Body of pancreas (tissue), 4 donors: ENCODE data around the gene RNF130. TPM values are rescaled to one million over a fixed set of nuclear protein-coding genes. Genes with fewer than 3 reads are reported as not detected.

Experiments
- ATAC-seq: fragments of 150-250 bp; one replicate; pipeline ENCODE4 v1.9.1; 2016
- DNase-seq, 4 donors: peaks; one replicate each; pipeline ENCODE4 v3.0.0-alpha.2; 2019
- H3K27ac ChIP-seq, 4 donors: fragments of 200-600 bp; sonication (generic); 1 replicate in 3 of 4; 2 replicates in 1 of 4; pipeline versions ENCODE4 v1.5.1 to v1.6.1; 2016 to 2019; ENCODE audit warnings: mild to moderate bottlenecking in 1 of 4, mixed read lengths in 1 of 4, moderate library complexity in 1 of 4
- H3K27me3 ChIP-seq, 2 donors: fragments of 200-600 bp; sonication (generic); one replicate each; pipeline ENCODE4 v1.6.0; 2016; ENCODE audit warnings: mild to moderate bottlenecking in 1 of 2
- H3K36me3 ChIP-seq, 2 donors: fragments of 200-600 bp; sonication (generic); replicated peaks in 1 of 2; 2 replicates each; pipeline ENCODE4 v1.5.1; 2016; ENCODE audit warnings: low read depth in 2 of 2; ENCODE audit not compliant: insufficient read depth in 1 of 2
- H3K4me1 ChIP-seq: fragments of 200-600 bp; sonication (generic); one replicate; pipeline ENCODE4 v1.6.0; 2016
- H3K4me3 ChIP-seq, 2 donors: fragments of 200-600 bp; sonication (generic); 1 replicate in 1 of 2; 2 replicates in 1 of 2; pipeline ENCODE4 v1.5.1; 2016 to 2019
- H3K9me3 ChIP-seq, 3 donors: fragments of 200-600 bp; sonication (generic); 1 replicate in 2 of 3; 2 replicates in 1 of 3; pipeline ENCODE4 v1.5.1; 2016
- CTCF ChIP-seq, 7 experiments: fragments of 450-650 bp in 4 of 7; fragments of 200-600 bp in 3 of 7; sonication (generic) in 3 of 7; IDR thresholded peaks; one replicate each; pipeline ENCODE4 v1.5.1; 2016 to 2019; ENCODE audit warnings: antibody characterized with exemption in 7 of 7
- POLR2A ChIP-seq, 3 donors: fragments of 450-650 bp; IDR thresholded peaks; one replicate each; pipeline ENCODE4 v1.6.1; 2016; ENCODE audit warnings: antibody characterized with exemption in 3 of 3, mild to moderate bottlenecking in 2 of 3
- WGBS, 2 donors: methylation state at CpG; one replicate each; pipeline ENCODE4 v1.1.5; 2017; 5-methylcytosine and 5-hydroxymethylcytosine counted together
- intact Hi-C: fragments of 100-400 bp; cut with DNase I; formaldehyde crosslinking; loops from one replicate; pipeline ENCODE4 v1.15.1; 2023
- total RNA-seq, 2 donors: library from RNA; depleted of rRNA; stranded (reverse); fragments of >200 nt; gene quantifications; one replicate each; pipeline ENCODE4 v1.1.0, GENCODE V29; 2016

The RNF130 gene
- total RNA-seq, 2 donors from 2014 or later = 32.3 to 58.9 TPM

- no peaks in the 10 kb centered on the region for H3K9me3 ChIP-seq
- TF ChIP-seq CTCF (IDR thresholded peaks at IDR 0.05) (no peak), POLR2A (IDR thresholded peaks at IDR 0.05) (no peak)
- no peaks in the 10 kb centered on the region for H3K4me1 ChIP-seq
- intact Hi-C loops = loop anchor here (5.0 kb wide), 1 partner anchor 117 kb away; no protein-coding TSS in a partner anchor
- H3K36me3 ChIP-seq = no peaks in the 10 kb centered on the region
- WGBS, 2 donors = 90 to 100% methylated on average over 3 to 18 of the region's 18 CpGs
- H3K27me3 ChIP-seq = no peaks in the 10 kb centered on the region
- H3K4me3 ChIP-seq = no peak overlapping the region
- H3K27ac ChIP-seq = no peak overlapping the region
- DNase-seq (no peak), ATAC-seq (no peak)
These were observed 27.6 kb upstream of the RNF130 start for GRCh38 chr5:180098991-180099732.

GRCh38 chr5:180098526-180098925 lies 27.0 kb upstream of the RNF130 start:
- no peak for ATAC-seq
- no peaks in the 10 kb centered on the region for H3K36me3 ChIP-seq
- DNase-seq = no peak
- intact Hi-C loops = loop anchor here (5.0 kb wide), 1 partner anchor 116 kb away; no protein-coding TSS in a partner anchor
- no peaks in the 10 kb centered on the region for H3K27me3 ChIP-seq
- H3K4me1 ChIP-seq = no peaks in the 10 kb centered on the region
- WGBS, 2 donors = 92 to 93% methylated on average over 7 to 8 of the region's 8 CpGs
- TF ChIP-seq CTCF (IDR thresholded peaks at IDR 0.05) (no peak), POLR2A (IDR thresholded peaks at IDR 0.05) (no peak)
- no peak overlapping the region for H3K27ac ChIP-seq
- no peak overlapping the region for H3K4me3 ChIP-seq
- no peaks in the 10 kb centered on the region for H3K9me3 ChIP-seq

- Histone ChIP-seq H3K4me3 (no peak overlapping the region), H3K27ac (no peak overlapping the region), H3K9me3 (no peaks in the 10 kb centered on the region), H3K4me1 (no peaks in the 10 kb centered on the region), H3K36me3 (no peaks in the 10 kb centered on the region), H3K27me3 (no peaks in the 10 kb centered on the region)
- ATAC-seq (no peak), DNase-seq (no peak)
- intact Hi-C loops = loop anchor here (5.0 kb wide), 1 partner anchor 116 kb away; no protein-coding TSS in a partner anchor
- TF ChIP-seq CTCF (IDR thresholded peaks at IDR 0.05) (no peak), POLR2A (IDR thresholded peaks at IDR 0.05) (no peak)
- 82 to 96% methylated on average over 2 to 5 of the region's 5 CpGs for WGBS, 2 donors
These were observed 26.4 kb upstream of the RNF130 start for GRCh38 chr5:180097926-180098325.

GRCh38 chr5:180097163-180097894 lies 25.8 kb upstream of the RNF130 start:
- ATAC-seq = no peak
- H3K27ac ChIP-seq = no peak overlapping the region
- no peaks in the 10 kb centered on the region for H3K4me1 ChIP-seq
- H3K9me3 ChIP-seq = no peaks in the 10 kb centered on the region
- TF ChIP-seq CTCF (IDR thresholded peaks at IDR 0.05) (no peak), POLR2A (IDR thresholded peaks at IDR 0.05) (no peak)
- H3K4me3 ChIP-seq = no peak overlapping the region
- H3K27me3 ChIP-seq = no peaks in the 10 kb centered on the region
- no peak for DNase-seq
- intact Hi-C loops = loop anchor here (5.0 kb wide), 1 partner anchor 115 kb away; no protein-coding TSS in a partner anchor
- WGBS, 2 donors = 77 to 83% methylated on average over 9 to 11 of the region's 11 CpGs
- H3K36me3 ChIP-seq = no peaks in the 10 kb centered on the region
